ENCODE data around the gene ANO7. TPM values are rescaled to one million over a fixed set of nuclear protein-coding genes. Genes with fewer than 3 reads are reported as not detected.

Gene ANO7
- total RNA-seq, 1 experiment from 2014 or later: 5.2 TPM

GRCh38 chr2:241271706-241272302, 83.3 kb downstream of the ANO7 start:
- no peaks in the 10 kb centered on the region for H3K27me3 Mint-ChIP-seq (ENCODE audit: low read depth)
- no peaks in the 10 kb centered on the region for H3K9me3 ChIP-seq (ENCODE audit: control insufficient read depth, low read depth, low read length)
- H3K27me3 ChIP-seq (ENCODE audit: insufficient read depth, low read length): no peaks in the 10 kb centered on the region
- H3K9ac ChIP-seq (ENCODE audit: extremely low read depth, insufficient read length, low read length): peak overlapping the region; percentile 52
- no peak overlapping the region for H2BK15ac ChIP-seq (ENCODE audit: low read depth, low read length)
- no peak overlapping the region for H3T11ph ChIP-seq (ENCODE audit: low read length)
- H3K4ac ChIP-seq (ENCODE audit: low read depth, low read length): no peak overlapping the region
- WGBS (ENCODE audit: extremely low coverage, insufficient read length, low lambda C conversion rate): no CpG with 5 or more reads among the region's 37 CpGs
- H4K20me1 ChIP-seq (ENCODE audit: control insufficient read depth, insufficient read depth, insufficient read length): peaks cover 2% of the 10 kb centered on the region
- no peak overlapping the region for H4K5ac ChIP-seq (ENCODE audit: insufficient read length, low read depth, low read length)
- H2BK12ac ChIP-seq (ENCODE audit: insufficient read length, low read depth, low read length): no peak overlapping the region
- no peak overlapping the region for H4K8ac ChIP-seq (replicated peaks; ENCODE audit: insufficient read length, low read depth, low read length)
- peaks cover 9 to 22% (median 15%) of the 10 kb centered on the region in 3 experiments; a peak in 6 of 7 replicates for H3K36me3 Mint-ChIP-seq (ENCODE audit: insufficient read depth in 1 of 3, low read depth in 3 of 3)
- H3K4me3 Mint-ChIP-seq: peak overlapping the region; percentile 79 to 90
- no peak overlapping the region for H3K27ac ChIP-seq (ENCODE audit: insufficient read length, low read depth, low read length)
- no peak overlapping the region for H3K56ac ChIP-seq (ENCODE audit: insufficient read length, low read depth, low read length)
- peaks cover 15% of the 10 kb centered on the region; the same call in 1 of the 2 replicates for H3K79me2 ChIP-seq (ENCODE audit: insufficient read depth, low read length)
- H2BK120ac ChIP-seq (ENCODE audit: low read depth, low read length, poor library complexity, severe bottlenecking): no peak overlapping the region
- H2AK5ac ChIP-seq (ENCODE audit: insufficient read length, low read length): no peak overlapping the region
- H3K9me3 Mint-ChIP-seq: no peaks in the 10 kb centered on the region; a peak in 1 of 5 replicates
- H3K18ac ChIP-seq (ENCODE audit: insufficient read length, low read depth, low read length): no peak overlapping the region
- H4K91ac ChIP-seq (ENCODE audit: insufficient read length, low read depth, low read length): no peak overlapping the region
- H3K14ac ChIP-seq (ENCODE audit: insufficient read depth, low read length): peak overlapping the region; percentile 4; the same call in 1 of the 2 replicates
- H3K4me1 ChIP-seq (ENCODE audit: insufficient read depth, low read length): no peaks in the 10 kb centered on the region; the same call in 1 of the 2 replicates
- H3K23me2 ChIP-seq (ENCODE audit: insufficient read length, low read depth, low read length, poor library complexity, severe bottlenecking): peaks cover 6% of the 10 kb centered on the region
- H3K4me1 Mint-ChIP-seq: peaks cover 28 to 44% of the 10 kb centered on the region in 2 experiments
- no peak overlapping the region for H3K23ac ChIP-seq (ENCODE audit: insufficient read length, low read depth, low read length)
- peak; percentile 42 for DNase-seq
- no peak for TF ChIP-seq CTCF (conservative IDR thresholded peaks at IDR 0.05)
- H2BK20ac ChIP-seq (ENCODE audit: low read depth, low read length, poor library complexity, severe bottlenecking): no peak overlapping the region
- peak overlapping the region; percentile 65 for H3K4me2 ChIP-seq (ENCODE audit: insufficient read depth, insufficient read length, low read length)
- peaks cover 8% of the 10 kb centered on the region for H3K79me1 ChIP-seq (ENCODE audit: insufficient read depth, low read depth, low read length, poor library complexity, severe bottlenecking)
- H3K27ac Mint-ChIP-seq: peak overlapping the region in 2 of 3 experiments; percentile 19 to 85; a peak in 2 of 7 replicates
- no peak overlapping the region for H2BK5ac ChIP-seq (ENCODE audit: insufficient read length, low read length)
- no peak overlapping the region for H2AFZ ChIP-seq (ENCODE audit: low read length)
